ENCODE measurements around the gene CACNA1G. TPM values are rescaled to one million over a fixed set of nuclear protein-coding genes. Genes with fewer than 3 reads are reported as not detected.

Gene CACNA1G
- total RNA-seq, 1 donor from 2014 or later: 0.36 TPM

GRCh38 chr17:50613007-50613992 lies 52.8 kb downstream of the CACNA1G start:
- DNase-seq (ENCODE audit: low spot score): no peak

DNA sequence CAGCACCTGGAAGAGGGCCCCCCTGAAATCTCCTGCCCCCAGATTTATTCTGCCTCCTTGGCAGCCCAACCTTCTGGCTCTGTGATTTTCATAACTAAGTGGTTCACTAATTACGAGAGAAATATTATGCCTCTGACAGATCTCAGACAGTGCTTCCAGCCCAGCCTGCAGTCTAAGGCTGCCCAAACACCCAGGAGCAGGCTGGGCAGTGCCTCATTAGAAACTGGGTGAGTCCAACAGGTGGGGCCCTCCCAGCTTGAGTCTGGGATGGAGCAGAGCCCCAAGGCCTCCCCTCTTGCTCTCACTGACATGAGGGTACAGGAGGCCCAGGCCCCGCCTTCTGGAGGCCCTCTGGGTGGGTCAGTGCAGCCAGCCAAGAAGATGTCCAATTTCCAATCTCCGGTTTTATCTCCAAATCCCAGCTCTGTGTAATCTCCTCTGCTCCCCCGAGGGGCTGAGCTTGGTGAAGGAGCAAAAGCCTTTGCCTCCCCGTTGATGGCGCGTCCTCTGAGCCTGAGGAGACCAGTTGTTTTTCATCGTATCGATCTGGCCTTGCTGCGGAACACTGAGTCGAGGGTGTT lies 54.0 kb downstream of the CACNA1G start:
- DNase-seq (ENCODE audit: low spot score): no peak

DNA sequence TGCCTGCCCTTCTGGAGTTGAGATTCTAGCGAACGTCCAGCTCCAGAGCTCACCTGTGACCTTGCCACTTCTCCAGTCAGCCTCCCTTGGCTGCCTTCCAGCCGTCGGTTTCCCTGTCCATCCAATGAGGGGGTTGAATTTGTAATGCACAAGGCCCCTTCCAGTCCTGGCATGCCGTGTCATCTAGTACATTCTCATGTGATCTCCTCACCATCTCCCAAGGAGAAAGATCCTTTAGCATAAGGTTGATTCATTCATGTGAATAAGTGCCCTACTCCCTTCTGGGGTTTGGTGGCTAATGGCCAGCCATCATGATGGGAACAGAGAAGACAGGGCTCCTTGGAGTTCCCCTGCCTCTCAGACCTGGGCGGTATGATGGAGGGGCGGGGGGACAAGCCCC lies 55.3 kb downstream of the CACNA1G start:
- DNase-seq (ENCODE audit: low spot score): no peak

GRCh38 chr17:50618300-50618699 lies 57.8 kb downstream of the CACNA1G start:
- no peak for DNase-seq (ENCODE audit: low spot score)

GRCh38 chr17:50618941-50619340 lies 58.4 kb downstream of the CACNA1G start:
- no peak for DNase-seq (ENCODE audit: low spot score)

- DNase-seq (ENCODE audit: low spot score): no peak
These were observed 59.0 kb downstream of the CACNA1G start for GRCh38 chr17:50619489-50619888.

DNA sequence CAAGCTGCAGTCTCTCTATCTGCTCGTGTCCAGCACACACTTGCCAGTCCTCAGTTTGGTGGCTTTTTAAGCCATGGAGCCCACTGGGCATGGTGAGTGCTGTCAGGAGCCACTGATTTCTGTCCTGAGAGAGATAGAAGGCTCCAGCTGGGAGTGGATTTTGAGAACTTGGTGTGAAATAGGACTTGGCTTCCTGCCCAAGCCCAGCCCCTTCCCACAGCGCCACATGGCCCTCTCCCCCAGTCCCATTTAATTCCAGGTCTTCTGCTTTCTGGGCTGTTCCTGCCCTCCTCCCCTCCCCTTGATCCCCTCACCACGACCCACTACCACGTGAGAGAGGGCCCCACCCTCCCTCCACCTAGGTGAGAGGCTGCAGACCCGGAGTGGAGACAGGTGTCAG lies 59.7 kb downstream of the CACNA1G start:
- no peak for DNase-seq (ENCODE audit: low spot score)

GRCh38 chr17:50620858-50621257 lies 60.3 kb downstream of the CACNA1G start:
- DNase-seq (ENCODE audit: low spot score): no peak

GRCh38 chr17:50621574-50622031 lies 61.1 kb downstream of the CACNA1G start:
- DNase-seq (ENCODE audit: low spot score): no peak

- DNase-seq (ENCODE audit: low spot score): no peak
These were observed 63.9 kb downstream of the CACNA1G start for GRCh38 chr17:50624321-50624934.

- DNase-seq (ENCODE audit: low spot score): no peak
These were observed 64.7 kb downstream of the CACNA1G start for GRCh38 chr17:50625032-50625871.

GRCh38 chr17:50626037-50626574 lies 65.6 kb downstream of the CACNA1G start:
- DNase-seq (ENCODE audit: low spot score): peak; percentile 74

GRCh38 chr17:50627036-50627781 lies 66.7 kb downstream of the CACNA1G start:
- no peak for DNase-seq (ENCODE audit: low spot score)

GRCh38 chr17:50627782-50628601 lies 67.5 kb downstream of the CACNA1G start:
- no peak for DNase-seq (ENCODE audit: low spot score)

GRCh38 chr17:50629902-50630301 lies 69.4 kb downstream of the CACNA1G start:
- DNase-seq (ENCODE audit: low spot score): no peak

- peak; percentile 76 for DNase-seq (ENCODE audit: low spot score)
These were observed 70.1 kb downstream of the CACNA1G start for GRCh38 chr17:50630524-50631194.

- DNase-seq (ENCODE audit: low spot score): no peak
These were observed 70.8 kb downstream of the CACNA1G start for GRCh38 chr17:50631195-50631907.

- no peak for DNase-seq (ENCODE audit: low spot score)
These were observed 71.5 kb downstream of the CACNA1G start for GRCh38 chr17:50631908-50632571.
